HCT116 (cell line): ENCODE data around the gene ANKRD29. TPM values are rescaled to one million over a fixed set of nuclear protein-coding genes. Genes with fewer than 3 reads are reported as not detected.

Source experiments
- ATAC-seq: fragments of 200-7000 bp; cut with Tn5 transposase; 2 replicates; pipeline ENCODE4 v1.9.1; 2020; ENCODE audit warnings: mild to moderate bottlenecking, moderate library complexity
- BruUV-seq: library from RNA; stranded (reverse); fragments of 400-500 nt; replicated peaks from 2 replicates; lab custom pipeline; 2021; lab: Mats Ljungman, UMichigan
- CTCF ChIA-PET: fragments of 300-600 bp; sonication (Branson Sonifier 250); formaldehyde crosslinking; loops from one replicate; lab custom pipeline; 2021; ENCODE audit warnings: antibody characterized with exemption; lab: Charles Lee
- POLR2A ChIA-PET: fragments of 300-600, 350-600 bp; sonication (Branson Sonifier 250); formaldehyde crosslinking; loops from one replicate; lab custom pipeline; 2021; ENCODE audit warnings: antibody characterized with exemption; lab: Charles Lee
- RAD21 ChIA-PET, 2 experiments: fragments of 300-600 bp; sonication (Branson Sonifier 250); formaldehyde crosslinking; loops; one replicate each; lab custom pipeline; 2023; ENCODE audit warnings: low total read pairs in 2 of 2; ENCODE audit not compliant: uncharacterized antibody in 2 of 2, unreplicated experiment in 2 of 2, low non-redundant PET in 1 of 2; lab: Charles Lee
- DNase-seq: peaks from one replicate; pipeline ENCODE4 v3.0.0-alpha.2; 2010; ENCODE audit warnings: low read depth, low spot score
- H2AFZ ChIP-seq: fragments of 200-600 bp; shearing (Covaris generic), sonication (generic); 2 replicates; pipeline ENCODE4 v1.6.1; 2017; ENCODE audit warnings: low read depth, mixed run types, mixed read lengths, antibody characterized with exemption, low read length; ENCODE audit not compliant: poor library complexity, severe bottlenecking
- H3K27ac ChIP-seq: 2 replicates; pipeline ENCODE4 v1.5.1; 2012; ENCODE audit warnings: low read depth, low read length
- H3K27me3 ChIP-seq: fragments of 200-600 bp; sonication (generic); 2 replicates; pipeline ENCODE4 v1.6.1; 2016; ENCODE audit warnings: mixed run types, low read length, mixed read lengths; ENCODE audit not compliant: insufficient read depth
- H3K36me3 ChIP-seq, 2 experiments: fragments of 200-500 bp in 1 of 2; fragments of 200-600 bp in 1 of 2; sonication (Bioruptor generic) in 1 of 2; sonication (generic) in 1 of 2; 2 replicates each; pipeline versions ENCODE4 v1.5.1 to v1.6.1; 2014 to 2016; ENCODE audit warnings: low read length in 2 of 2, inconsistent platforms in 1 of 2, mixed read lengths in 1 of 2, mixed run types in 1 of 2; ENCODE audit not compliant: insufficient read depth in 2 of 2, control insufficient read depth in 1 of 2
- H3K4me1 ChIP-seq, 2 experiments: fragments of 200-600 bp in 1 of 2; sonication (generic) in 1 of 2; 2 replicates each; pipeline versions ENCODE4 v1.5.1 to v1.6.1; 2012 to 2017; ENCODE audit warnings: low read length in 2 of 2, inconsistent platforms in 1 of 2, mild to moderate bottlenecking in 1 of 2, mixed read lengths in 1 of 2, mixed run types in 1 of 2, moderate library complexity in 1 of 2; ENCODE audit not compliant: insufficient read depth in 2 of 2, control insufficient read depth in 1 of 2
- H3K4me2 ChIP-seq: fragments of 200-600 bp; sonication (generic); 2 replicates; pipeline ENCODE4 v1.6.1; 2017; ENCODE audit warnings: mixed run types, low read length, mixed read lengths
- H3K4me3 ChIP-seq, 2 experiments: fragments of 200-600 bp in 1 of 2; sonication (generic) in 1 of 2; replicated peaks in 1 of 2; 2 replicates each; pipeline ENCODE4 v1.5.1; 2011 to 2016; ENCODE audit warnings: low read length in 2 of 2, control low read depth in 1 of 2, low read depth in 1 of 2, mild to moderate bottlenecking in 1 of 2, mixed read lengths in 1 of 2, mixed run types in 1 of 2
- H3K79me2 ChIP-seq: fragments of 200-600 bp; sonication (generic); 2 replicates; pipeline ENCODE4 v1.6.1; 2017; ENCODE audit warnings: mild to moderate bottlenecking, mixed run types, low read length, moderate library complexity, mixed read lengths; ENCODE audit not compliant: insufficient read depth
- H3K9ac ChIP-seq: fragments of 200-600 bp; sonication (generic); 2 replicates; pipeline ENCODE4 v1.6.1; 2016; ENCODE audit warnings: low read length, mixed read lengths
- H3K9me2 ChIP-seq: fragments of 200-600 bp; sonication (generic), shearing (Covaris generic); 2 replicates; pipeline ENCODE4 v1.6.1; 2017; ENCODE audit warnings: mixed run types, mild to moderate bottlenecking, moderate library complexity; ENCODE audit not compliant: insufficient read depth
- H3K9me3 ChIP-seq, 2 experiments: fragments of 200-500 bp in 1 of 2; fragments of 200-600 bp in 1 of 2; sonication (Bioruptor generic) in 1 of 2; sonication (generic) in 1 of 2; 2 replicates each; pipeline ENCODE4 v1.6.1; 2014 to 2017; ENCODE audit warnings: low read length in 2 of 2, mixed read lengths in 2 of 2, inconsistent platforms in 1 of 2, low read depth in 1 of 2, mild to moderate bottlenecking in 1 of 2, mixed run types in 1 of 2, moderate library complexity in 1 of 2; ENCODE audit not compliant: control insufficient read depth in 1 of 2, insufficient read depth in 1 of 2
- H4K20me1 ChIP-seq: fragments of 200-600 bp; sonication (generic), shearing (Covaris generic); 2 replicates; pipeline ENCODE4 v1.6.1; 2017; ENCODE audit warnings: mixed run types, mild to moderate bottlenecking, moderate library complexity; ENCODE audit not compliant: insufficient read depth
- CBX3 ChIP-seq: IDR thresholded peaks from 2 replicates; pipeline ENCODE4 v1.6.1; 2012; ENCODE audit warnings: low read depth
- CEBPB ChIP-seq: IDR thresholded peaks from 2 replicates; pipeline ENCODE4 v1.6.1; 2012; ENCODE audit warnings: low read depth
- ELF1 ChIP-seq: IDR thresholded peaks from 2 replicates; pipeline ENCODE4 v1.6.1; 2012; ENCODE audit warnings: low read depth, borderline replicate concordance
- FOSL1 ChIP-seq: IDR thresholded peaks from 2 replicates; pipeline ENCODE4 v1.6.1; 2012; ENCODE audit warnings: low read depth
- POLR2A ChIP-seq: IDR thresholded peaks from 2 replicates; pipeline ENCODE4 v1.7.0; 2011; ENCODE audit warnings: borderline replicate concordance; ENCODE audit not compliant: insufficient read depth, insufficient read length; ENCODE audit errors: extremely low read depth
- POLR2AphosphoS5 ChIP-seq: IDR thresholded peaks from 2 replicates; pipeline ENCODE4 v1.6.1; 2011; ENCODE audit warnings: mild to moderate bottlenecking, low read depth, low read length, moderate library complexity
- RAD21 ChIP-seq: IDR thresholded peaks from 2 replicates; pipeline ENCODE4 v1.6.1; 2012; ENCODE audit warnings: low read depth, mild to moderate bottlenecking
- SP1 ChIP-seq: IDR thresholded peaks from 2 replicates; pipeline ENCODE4 v1.6.1; 2012; ENCODE audit warnings: low read depth
- YY1 ChIP-seq: IDR thresholded peaks from 2 replicates; pipeline ENCODE4 v1.6.1; 2011; ENCODE audit warnings: low read length, low read depth, moderate library complexity, mild to moderate bottlenecking; ENCODE audit not compliant: insufficient replicate concordance; ENCODE audit errors: extremely low read depth
- ZNF274 ChIP-seq: fragments of 200-500 bp; sonication (Bioruptor generic); IDR thresholded peaks from 2 replicates; pipeline ENCODE4 v1.6.1; 2014; ENCODE audit warnings: mild to moderate bottlenecking, low read depth, low read length, inconsistent platforms
- intact Hi-C: fragments of 100-400 bp; cut with micrococcal nuclease; formaldehyde crosslinking; loops from 2 replicates; pipeline ENCODE4 v1.10.0; 2022
- total RNA-seq: library from RNA; stranded (reverse); gene quantifications from one replicate; pipeline ENCODE4 v1.2.1, GENCODE V29; 2021; ENCODE audit not compliant: unreplicated experiment
- TF ChIP-seq, protein P1 (sequence below): IDR thresholded peaks from 2 replicates; pipeline ENCODE4 v1.6.1; 2011; ENCODE audit warnings: mild to moderate bottlenecking, low read length, moderate library complexity; ENCODE audit not compliant: insufficient replicate concordance; ENCODE audit errors: extremely low read depth
- TF ChIP-seq, protein P2 (sequence below), 3 experiments: fragments of 200-600 bp in 1 of 3; sonication (generic) in 1 of 3; IDR thresholded peaks in 2 of 3; conservative IDR thresholded peaks in 1 of 3; 2 replicates each; pipeline ENCODE4 v1.5.1; 2012 to 2017; ENCODE audit warnings: low read depth in 2 of 3, low read length in 2 of 3, antibody characterized with exemption in 1 of 3, borderline replicate concordance in 1 of 3, control low read depth in 1 of 3, mild to moderate bottlenecking in 1 of 3, mixed read lengths in 1 of 3, mixed run types in 1 of 3, moderate library complexity in 1 of 3; ENCODE audit not compliant: insufficient read depth in 1 of 3
- TF ChIP-seq, protein P3 (sequence below): IDR thresholded peaks from 2 replicates; pipeline ENCODE4 v1.6.1; 2012; ENCODE audit warnings: low read depth

Gene ANKRD29
- total RNA-seq, 1 experiment from 2014 or later: 8.8 TPM

GRCh38 chr18:23612434-23613090 lies 50.1 kb downstream of the ANKRD29 start:
- Histone ChIP-seq H3K4me2 (no peak overlapping the region), H3K9me2 (no peaks in the 10 kb centered on the region), H3K4me1 (no peaks in the 10 kb centered on the region), H3K27me3 (no peaks in the 10 kb centered on the region), H3K9ac (no peak overlapping the region), H2AFZ (no peak overlapping the region), H3K27ac (no peak overlapping the region), H3K9me3 (no peaks in the 10 kb centered on the region), H3K79me2 (no peaks in the 10 kb centered on the region), H4K20me1 (no peaks in the 10 kb centered on the region), H3K4me3 (no peak overlapping the region), H3K36me3 (no peaks in the 10 kb centered on the region)
- ChIA-PET POLR2A (no interaction called here), CTCF (interaction anchor here (0.6 to 1.1 kb wide), 4 partner anchors 10 to 255 kb away, joined by 3 to 5 read pairs (median 4); no protein-coding TSS in a partner anchor), RAD21 (no interaction called here)
- DNase-seq: no peak
- no TSS peak for BruUV-seq
- no peak for TF ChIP-seq SP1
- TF ChIP-seq RAD21: no peak
- no peak for TF ChIP-seq CBX3
- TF ChIP-seq CEBPB: no peak
- no peak for TF ChIP-seq FOSL1
- TF ChIP-seq, protein P1, sequence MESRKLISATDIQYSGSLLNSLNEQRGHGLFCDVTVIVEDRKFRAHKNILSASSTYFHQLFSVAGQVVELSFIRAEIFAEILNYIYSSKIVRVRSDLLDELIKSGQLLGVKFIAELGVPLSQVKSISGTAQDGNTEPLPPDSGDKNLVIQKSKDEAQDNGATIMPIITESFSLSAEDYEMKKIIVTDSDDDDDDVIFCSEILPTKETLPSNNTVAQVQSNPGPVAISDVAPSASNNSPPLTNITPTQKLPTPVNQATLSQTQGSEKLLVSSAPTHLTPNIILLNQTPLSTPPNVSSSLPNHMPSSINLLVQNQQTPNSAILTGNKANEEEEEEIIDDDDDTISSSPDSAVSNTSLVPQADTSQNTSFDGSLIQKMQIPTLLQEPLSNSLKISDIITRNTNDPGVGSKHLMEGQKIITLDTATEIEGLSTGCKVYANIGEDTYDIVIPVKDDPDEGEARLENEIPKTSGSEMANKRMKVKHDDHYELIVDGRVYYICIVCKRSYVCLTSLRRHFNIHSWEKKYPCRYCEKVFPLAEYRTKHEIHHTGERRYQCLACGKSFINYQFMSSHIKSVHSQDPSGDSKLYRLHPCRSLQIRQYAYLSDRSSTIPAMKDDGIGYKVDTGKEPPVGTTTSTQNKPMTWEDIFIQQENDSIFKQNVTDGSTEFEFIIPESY: no peak
- no peak for TF ChIP-seq POLR2A
- TF ChIP-seq, protein P2, sequence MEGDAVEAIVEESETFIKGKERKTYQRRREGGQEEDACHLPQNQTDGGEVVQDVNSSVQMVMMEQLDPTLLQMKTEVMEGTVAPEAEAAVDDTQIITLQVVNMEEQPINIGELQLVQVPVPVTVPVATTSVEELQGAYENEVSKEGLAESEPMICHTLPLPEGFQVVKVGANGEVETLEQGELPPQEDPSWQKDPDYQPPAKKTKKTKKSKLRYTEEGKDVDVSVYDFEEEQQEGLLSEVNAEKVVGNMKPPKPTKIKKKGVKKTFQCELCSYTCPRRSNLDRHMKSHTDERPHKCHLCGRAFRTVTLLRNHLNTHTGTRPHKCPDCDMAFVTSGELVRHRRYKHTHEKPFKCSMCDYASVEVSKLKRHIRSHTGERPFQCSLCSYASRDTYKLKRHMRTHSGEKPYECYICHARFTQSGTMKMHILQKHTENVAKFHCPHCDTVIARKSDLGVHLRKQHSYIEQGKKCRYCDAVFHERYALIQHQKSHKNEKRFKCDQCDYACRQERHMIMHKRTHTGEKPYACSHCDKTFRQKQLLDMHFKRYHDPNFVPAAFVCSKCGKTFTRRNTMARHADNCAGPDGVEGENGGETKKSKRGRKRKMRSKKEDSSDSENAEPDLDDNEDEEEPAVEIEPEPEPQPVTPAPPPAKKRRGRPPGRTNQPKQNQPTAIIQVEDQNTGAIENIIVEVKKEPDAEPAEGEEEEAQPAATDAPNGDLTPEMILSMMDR (IDR thresholded peaks at IDR 0.05 in 2 of 3, conservative IDR thresholded peaks at IDR 0.05 in 1 of 3; ENCODE audit: borderline replicate concordance in 1 of 3, insufficient read depth in 1 of 3, low read depth in 2 of 3, low read length in 2 of 3): no peak
- TF ChIP-seq ZNF274: no peak
- no peak for TF ChIP-seq ELF1
- no peak for TF ChIP-seq YY1
- TF ChIP-seq, protein P3, sequence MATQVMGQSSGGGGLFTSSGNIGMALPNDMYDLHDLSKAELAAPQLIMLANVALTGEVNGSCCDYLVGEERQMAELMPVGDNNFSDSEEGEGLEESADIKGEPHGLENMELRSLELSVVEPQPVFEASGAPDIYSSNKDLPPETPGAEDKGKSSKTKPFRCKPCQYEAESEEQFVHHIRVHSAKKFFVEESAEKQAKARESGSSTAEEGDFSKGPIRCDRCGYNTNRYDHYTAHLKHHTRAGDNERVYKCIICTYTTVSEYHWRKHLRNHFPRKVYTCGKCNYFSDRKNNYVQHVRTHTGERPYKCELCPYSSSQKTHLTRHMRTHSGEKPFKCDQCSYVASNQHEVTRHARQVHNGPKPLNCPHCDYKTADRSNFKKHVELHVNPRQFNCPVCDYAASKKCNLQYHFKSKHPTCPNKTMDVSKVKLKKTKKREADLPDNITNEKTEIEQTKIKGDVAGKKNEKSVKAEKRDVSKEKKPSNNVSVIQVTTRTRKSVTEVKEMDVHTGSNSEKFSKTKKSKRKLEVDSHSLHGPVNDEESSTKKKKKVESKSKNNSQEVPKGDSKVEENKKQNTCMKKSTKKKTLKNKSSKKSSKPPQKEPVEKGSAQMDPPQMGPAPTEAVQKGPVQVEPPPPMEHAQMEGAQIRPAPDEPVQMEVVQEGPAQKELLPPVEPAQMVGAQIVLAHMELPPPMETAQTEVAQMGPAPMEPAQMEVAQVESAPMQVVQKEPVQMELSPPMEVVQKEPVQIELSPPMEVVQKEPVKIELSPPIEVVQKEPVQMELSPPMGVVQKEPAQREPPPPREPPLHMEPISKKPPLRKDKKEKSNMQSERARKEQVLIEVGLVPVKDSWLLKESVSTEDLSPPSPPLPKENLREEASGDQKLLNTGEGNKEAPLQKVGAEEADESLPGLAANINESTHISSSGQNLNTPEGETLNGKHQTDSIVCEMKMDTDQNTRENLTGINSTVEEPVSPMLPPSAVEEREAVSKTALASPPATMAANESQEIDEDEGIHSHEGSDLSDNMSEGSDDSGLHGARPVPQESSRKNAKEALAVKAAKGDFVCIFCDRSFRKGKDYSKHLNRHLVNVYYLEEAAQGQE: no peak
- no peak for TF ChIP-seq POLR2AphosphoS5
- no peak for ATAC-seq
- intact Hi-C loops: no loop called here
